Activated CD8-positive, alpha-beta T cell treated with anti-CD3 and anti-CD28 coated beads for 36 hours (primary cell): ENCODE results near the gene URI1. TPM values are rescaled to one million over a fixed set of nuclear protein-coding genes. Genes with fewer than 3 reads are reported as not detected.

ENCODE experiments used
- ATAC-seq: fragments of 200-7000 bp; cut with Tn5 transposase; one replicate; pipeline ENCODE4 v1.10.0; 2021; ENCODE audit warnings: mild to moderate bottlenecking, moderate library complexity
- CTCF ChIA-PET: fragments of 350-600 bp; sonication (Branson Sonifier 250); formaldehyde crosslinking; loops from one replicate; lab custom pipeline; 2021; ENCODE audit warnings: antibody characterized with exemption; lab: Charles Lee
- POLR2A ChIA-PET: fragments of 350-600 bp; sonication (Branson Sonifier 250); formaldehyde crosslinking; loops from one replicate; lab custom pipeline; 2021; ENCODE audit warnings: antibody characterized with exemption; lab: Charles Lee
- DNase-seq: peaks from one replicate; pipeline ENCODE4 v3.0.0-alpha.2; 2020
- H3K27ac Mint-ChIP-seq: one replicate; pipeline ENCODE4 v1.8.0; 2021; ENCODE audit warnings: mild to moderate bottlenecking, mixed read lengths
- H3K27me3 Mint-ChIP-seq: one replicate; pipeline ENCODE4 v1.8.0; 2021; ENCODE audit warnings: mixed read lengths
- H3K36me3 Mint-ChIP-seq: one replicate; pipeline ENCODE4 v1.8.0; 2021; ENCODE audit warnings: low read depth, mixed read lengths
- H3K4me1 Mint-ChIP-seq: one replicate; pipeline ENCODE4 v1.8.0; 2021; ENCODE audit warnings: low read depth, mixed read lengths
- H3K4me3 Mint-ChIP-seq: one replicate; pipeline ENCODE4 v1.8.0; 2021; ENCODE audit warnings: mild to moderate bottlenecking, moderate library complexity, mixed read lengths
- H3K9me3 Mint-ChIP-seq: one replicate; pipeline ENCODE4 v1.8.0; 2021; ENCODE audit warnings: mixed read lengths
- CTCF ChIP-seq: fragments of 200-600 bp; IDR thresholded peaks from one replicate; pipeline ENCODE4 v1.8.0; 2022; ENCODE audit warnings: antibody characterized with exemption, mild to moderate bottlenecking
- intact Hi-C: fragments of 100-400 bp; cut with micrococcal nuclease; formaldehyde crosslinking; loops from one replicate; pipeline ENCODE4 v1.10.0; 2022
- total RNA-seq, 2 experiments: library from RNA; stranded (reverse); gene quantifications; one replicate each; pipeline ENCODE4 v1.2.3, GENCODE V29; 2021

Gene URI1
- total RNA-seq, 2 experiments from 2014 or later: 65.5 to 71.1 TPM

DNA sequence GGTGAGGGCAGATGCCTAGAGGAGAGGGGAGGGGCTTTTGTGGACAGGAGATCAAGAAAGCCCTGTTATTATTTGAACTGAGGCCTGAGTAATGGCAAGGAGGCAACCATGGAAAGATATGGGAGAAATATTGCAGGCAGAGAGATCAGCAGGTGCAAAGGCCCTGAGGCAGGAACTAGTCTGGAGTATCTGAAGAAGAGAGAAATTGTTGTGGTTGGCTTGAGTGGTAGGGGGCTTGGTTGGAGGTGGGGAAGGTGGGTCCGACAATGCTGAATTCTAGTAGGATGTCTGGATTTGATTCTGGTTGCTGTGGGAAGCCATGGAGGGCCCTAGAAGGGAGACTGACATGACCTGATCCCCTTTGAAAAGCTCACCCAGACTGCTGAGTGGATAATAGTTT, 2.4 kb upstream of the URI1 start:
- CTCF ChIA-PET: no interaction called here
- TF ChIP-seq CTCF: no peak
- Mint-ChIP-seq H3K9me3 (peaks cover 9% of the 10 kb centered on the region), H3K27me3 (no peaks in the 10 kb centered on the region), H3K4me1 (peaks cover 19% of the 10 kb centered on the region), H3K27ac (no peak overlapping the region), H3K36me3 (peaks cover 17% of the 10 kb centered on the region), H3K4me3 (no peak overlapping the region)
- POLR2A ChIA-PET: no interaction called here
- intact Hi-C loops: no loop called here
- ATAC-seq: no peak
- DNase-seq: no peak

- no peaks in the 10 kb centered on the region for H3K27me3 Mint-ChIP-seq
- H3K9me3 Mint-ChIP-seq: peaks cover 8% of the 10 kb centered on the region
- intact Hi-C loops: no loop called here
- peaks cover 20% of the 10 kb centered on the region for H3K36me3 Mint-ChIP-seq
- TF ChIP-seq CTCF: no peak
- no peak for ATAC-seq
- no peak overlapping the region for H3K27ac Mint-ChIP-seq
- peak overlapping the region; percentile 79 for H3K4me3 Mint-ChIP-seq
- H3K4me1 Mint-ChIP-seq: peaks cover 31% of the 10 kb centered on the region
- POLR2A ChIA-PET: interaction anchor here (0.6 to 1.9 kb wide), 5 partner anchors 16 to 225 kb away, joined by 3 to 5 read pairs (median 3); no protein-coding TSS in a partner anchor
- DNase-seq: no peak
- CTCF ChIA-PET: interaction anchor here (0.7 to 1.2 kb wide), 5 partner anchors 16 to 225 kb away, joined by 3 to 4 read pairs (median 3); no protein-coding TSS in a partner anchor
These were observed 961 bp upstream of the URI1 start for GRCh38 chr19:29940971-29941585.

- peaks cover 3% of the 10 kb centered on the region for H3K9me3 Mint-ChIP-seq
- intact Hi-C loops: no loop called here
- peak overlapping the region; percentile 96 for H3K4me3 Mint-ChIP-seq
- TF ChIP-seq CTCF: no peak
- ChIA-PET POLR2A (interaction anchor here (0.6 to 1.9 kb wide), 3 partner anchors 16 to 226 kb away, joined by 3 to 5 read pairs (median 3); no protein-coding TSS in a partner anchor), CTCF (interaction anchor here (0.8 to 1.2 kb wide), 4 partner anchors 24 to 227 kb away, joined by 3 to 4 read pairs (median 3); no protein-coding TSS in a partner anchor)
- H3K36me3 Mint-ChIP-seq: peaks cover 27% of the 10 kb centered on the region
- peak; percentile 77 for ATAC-seq
- no peaks in the 10 kb centered on the region for H3K27me3 Mint-ChIP-seq
- peaks cover 44% of the 10 kb centered on the region for H3K4me1 Mint-ChIP-seq
- peak; percentile 84 for DNase-seq
- peak overlapping the region; percentile 96 for H3K27ac Mint-ChIP-seq
These were observed 594 bp downstream of the URI1 start for GRCh38 chr19:29942404-29943261.

GRCh38 chr19:29943615-29944014, 1.6 kb downstream of the URI1 start:
- intact Hi-C loops: no loop called here

More at GRCh38 chr19:29943615-29944014, 1.6 kb downstream of the URI1 start:
- ChIA-PET CTCF (no interaction called here), POLR2A (interaction anchor here (1.6 kb wide), 1 partner anchor 12 kb away, joined by 4 read pairs; no protein-coding TSS in a partner anchor)
- Mint-ChIP-seq H3K27ac (peak overlapping the region; percentile 96), H3K4me3 (peak overlapping the region; percentile 96), H3K4me1 (peaks cover 52% of the 10 kb centered on the region), H3K36me3 (peaks cover 36% of the 10 kb centered on the region), H3K9me3 (peaks cover 3% of the 10 kb centered on the region), H3K27me3 (no peaks in the 10 kb centered on the region)
- TF ChIP-seq CTCF: no peak
- no peak for DNase-seq
- no peak for ATAC-seq
